ENCODE results near the gene RANBP10. TPM values are rescaled to one million over a fixed set of nuclear protein-coding genes. Genes with fewer than 3 reads are reported as not detected.

Gene RANBP10
- total and polyA plus RNA-seq, 9 of the 15 experiments (the other 6 are each of a cell fraction or from before 2014, with no cell fraction given) = 0.61 to 19.3 (median 5.9) TPM

- Histone ChIP-seq H3K4me2 (ENCODE audit: insufficient read depth, low read length) (peak overlapping the region; percentile 97), H3K9me3 (replicated peaks; ENCODE audit: control insufficient read depth, insufficient read depth, low read depth, low read length) (no peaks in the 10 kb centered on the region), H3K36me3 (ENCODE audit: control insufficient read depth, insufficient read depth, low read length) (peaks cover 14% of the 10 kb centered on the region), H2AFZ (ENCODE audit: low read depth, low read length) (peak overlapping the region; percentile 100), H3K27me3 (ENCODE audit: control insufficient read depth in 2 of 2, insufficient read depth in 2 of 2, low read length in 2 of 2) (no peaks in the 10 kb centered on the region), H3K9me1 (ENCODE audit: control insufficient read depth, insufficient read depth, low read length) (no peaks in the 10 kb centered on the region), H3K9ac (ENCODE audit: insufficient read depth in 1 of 2, low read depth in 2 of 2, low read length in 2 of 2) (peak overlapping the region; percentile 94 to 98; a peak in 3 of 4 replicates), H4K20me1 (replicated peaks; ENCODE audit: control insufficient read depth, insufficient read depth, low read length) (no peaks in the 10 kb centered on the region; the same call in 1 of the 2 replicates), H3K79me2 (ENCODE audit: control insufficient read depth, insufficient read depth, low read length) (peaks cover 51% of the 10 kb centered on the region), H3K4me3 (peak overlapping the region; percentile 83), H3K27ac (ENCODE audit: extremely low read depth, low read depth, low read length) (peak overlapping the region; percentile 99), H3K4me1 (replicated peaks in 1 of 2; ENCODE audit: control insufficient read depth in 2 of 2, insufficient read depth in 2 of 2, low read length in 2 of 2) (peaks cover 34 to 51% of the 10 kb centered on the region in 2 experiments)
- WGBS (ENCODE audit: insufficient coverage, low coverage, missing lambda C conversion rate) = 47% methylated on average over 62 of the region's 67 CpGs
- ChIA-PET POLR2A (interaction anchor here (0.5 to 2.0 kb wide), 3 partner anchors 8 to 940 kb away, joined by 3 to 8 read pairs (median 4); partner anchors contain the start of gene GFOD2), CTCF (ENCODE audit: low intra/inter-chr PET ratio) (no interaction called here)
- in situ Hi-C loops (cut with MboI) (no loop called here), intact Hi-C loops (cut with micrococcal nuclease) (no loop called here)
- FAIRE-seq (no peak), DNase-seq (ENCODE audit: extremely low read depth in 1 of 4, low spot score in 3 of 4) (peak in 1 of 4 experiments; percentile 32), ATAC-seq (no peak)
- no TSS peak for BruUV-seq (replicated peaks)
- TF ChIP-seq PML (IDR thresholded peaks at IDR 0.05; ENCODE audit: low read length) (no peak), CTCF (IDR thresholded peaks at IDR 0.05 in 2 of 3, conservative IDR thresholded peaks at IDR 0.05 in 1 of 3; ENCODE audit: insufficient read depth in 2 of 3, low read depth in 1 of 3, low read length in 3 of 3) (0 out of 6 replicates have a peak, but pooled peaks of 2 of the 3 experiments have one; percentile 7 to 12), CEBPG (CRISPR knock-in tag; IDR thresholded peaks at IDR 0.05) (no peak), CEBPG (tag; conservative IDR thresholded peaks at IDR 0.05 in 1 of 2, IDR thresholded peaks at IDR 0.05 in 1 of 2) (no peak), HBP1 (CRISPR knock-in tag; IDR thresholded peaks at IDR 0.05) (no peak), ZNF780A (CRISPR knock-in tag; IDR thresholded peaks at IDR 0.05) (no peak), POLR3A (IDR thresholded peaks at IDR 0.05; ENCODE audit: borderline replicate concordance, extremely low read depth, insufficient read depth, insufficient read length) (no peak), TARDBP (IDR thresholded peaks at IDR 0.05) (no peak), NFIC (IDR thresholded peaks at IDR 0.05) (peak; percentile 56), CHCHD3 (CRISPR knock-in tag; IDR thresholded peaks at IDR 0.05) (no peak), ZFX (CRISPR knock-in tag; IDR thresholded peaks at IDR 0.05) (peak; percentile 3; the same call in 1 of the 2 replicates), KLF10 (CRISPR knock-in tag; IDR thresholded peaks at IDR 0.05) (no peak), PURB (CRISPR knock-in tag; IDR thresholded peaks at IDR 0.05; ENCODE audit: low read depth) (no peak), STAT5A (IDR thresholded peaks at IDR 0.05; ENCODE audit: borderline replicate concordance, low read length) (no peak), MCM2 (IDR thresholded peaks at IDR 0.05; ENCODE audit: low read depth) (no peak), FOXP1 (CRISPR knock-in tag; IDR thresholded peaks at IDR 0.05) (peak; percentile 52; the same call in 1 of the 2 replicates), WHSC1 (IDR thresholded peaks at IDR 0.05; ENCODE audit: low read length) (no peak), KDM5B (IDR thresholded peaks at IDR 0.05; ENCODE audit: insufficient replicate concordance, low read depth, low read length) (peak; percentile 6), L3MBTL2 (IDR thresholded peaks at IDR 0.05) (no peak), XRCC3 (IDR thresholded peaks at IDR 0.05) (no peak), CREM (IDR thresholded peaks at IDR 0.05; ENCODE audit: low read depth) (no peak)
Measured at GRCh38 chr16:67842509-67843342, 36.4 kb upstream of the RANBP10 start.
